HCT116 (cell line): ENCODE measurements around the gene TMTC1. TPM values are rescaled to one million over a fixed set of nuclear protein-coding genes. Genes with fewer than 3 reads are reported as not detected.

Experiments
- ATAC-seq: fragments of 200-7000 bp; cut with Tn5 transposase; 2 replicates; pipeline ENCODE4 v1.9.1; 2020; ENCODE audit warnings: mild to moderate bottlenecking, moderate library complexity
- BruUV-seq: library from RNA; stranded (reverse); fragments of 400-500 nt; replicated peaks from 2 replicates; lab custom pipeline; 2021; lab: Mats Ljungman, UMichigan
- CTCF ChIA-PET: fragments of 300-600 bp; sonication (Branson Sonifier 250); formaldehyde crosslinking; loops from one replicate; lab custom pipeline; 2021; ENCODE audit warnings: antibody characterized with exemption; lab: Charles Lee
- POLR2A ChIA-PET: fragments of 300-600, 350-600 bp; sonication (Branson Sonifier 250); formaldehyde crosslinking; loops from one replicate; lab custom pipeline; 2021; ENCODE audit warnings: antibody characterized with exemption; lab: Charles Lee
- RAD21 ChIA-PET, 2 experiments: fragments of 300-600 bp; sonication (Branson Sonifier 250); formaldehyde crosslinking; loops; one replicate each; lab custom pipeline; 2023; ENCODE audit warnings: low total read pairs in 2 of 2; ENCODE audit not compliant: uncharacterized antibody in 2 of 2, unreplicated experiment in 2 of 2, low non-redundant PET in 1 of 2; lab: Charles Lee
- DNase-seq: peaks from one replicate; pipeline ENCODE4 v3.0.0-alpha.2; 2010; ENCODE audit warnings: low read depth, low spot score
- H2AFZ ChIP-seq: fragments of 200-600 bp; shearing (Covaris generic), sonication (generic); 2 replicates; pipeline ENCODE4 v1.6.1; 2017; ENCODE audit warnings: low read depth, mixed run types, mixed read lengths, antibody characterized with exemption, low read length; ENCODE audit not compliant: poor library complexity, severe bottlenecking
- H3K27ac ChIP-seq: 2 replicates; pipeline ENCODE4 v1.5.1; 2012; ENCODE audit warnings: low read depth, low read length
- H3K27me3 ChIP-seq: fragments of 200-600 bp; sonication (generic); 2 replicates; pipeline ENCODE4 v1.6.1; 2016; ENCODE audit warnings: mixed run types, low read length, mixed read lengths; ENCODE audit not compliant: insufficient read depth
- H3K36me3 ChIP-seq, 2 experiments: fragments of 200-500 bp in 1 of 2; fragments of 200-600 bp in 1 of 2; sonication (Bioruptor generic) in 1 of 2; sonication (generic) in 1 of 2; 2 replicates each; pipeline versions ENCODE4 v1.5.1 to v1.6.1; 2014 to 2016; ENCODE audit warnings: low read length in 2 of 2, inconsistent platforms in 1 of 2, mixed read lengths in 1 of 2, mixed run types in 1 of 2; ENCODE audit not compliant: insufficient read depth in 2 of 2, control insufficient read depth in 1 of 2
- H3K4me1 ChIP-seq, 2 experiments: fragments of 200-600 bp in 1 of 2; sonication (generic) in 1 of 2; 2 replicates each; pipeline versions ENCODE4 v1.5.1 to v1.6.1; 2012 to 2017; ENCODE audit warnings: low read length in 2 of 2, inconsistent platforms in 1 of 2, mild to moderate bottlenecking in 1 of 2, mixed read lengths in 1 of 2, mixed run types in 1 of 2, moderate library complexity in 1 of 2; ENCODE audit not compliant: insufficient read depth in 2 of 2, control insufficient read depth in 1 of 2
- H3K4me2 ChIP-seq: fragments of 200-600 bp; sonication (generic); 2 replicates; pipeline ENCODE4 v1.6.1; 2017; ENCODE audit warnings: mixed run types, low read length, mixed read lengths
- H3K4me3 ChIP-seq, 2 experiments: fragments of 200-600 bp in 1 of 2; sonication (generic) in 1 of 2; replicated peaks in 1 of 2; 2 replicates each; pipeline ENCODE4 v1.5.1; 2011 to 2016; ENCODE audit warnings: low read length in 2 of 2, control low read depth in 1 of 2, low read depth in 1 of 2, mild to moderate bottlenecking in 1 of 2, mixed read lengths in 1 of 2, mixed run types in 1 of 2
- H3K79me2 ChIP-seq: fragments of 200-600 bp; sonication (generic); 2 replicates; pipeline ENCODE4 v1.6.1; 2017; ENCODE audit warnings: mild to moderate bottlenecking, mixed run types, low read length, moderate library complexity, mixed read lengths; ENCODE audit not compliant: insufficient read depth
- H3K9ac ChIP-seq: fragments of 200-600 bp; sonication (generic); 2 replicates; pipeline ENCODE4 v1.6.1; 2016; ENCODE audit warnings: low read length, mixed read lengths
- H3K9me2 ChIP-seq: fragments of 200-600 bp; sonication (generic), shearing (Covaris generic); 2 replicates; pipeline ENCODE4 v1.6.1; 2017; ENCODE audit warnings: mixed run types, mild to moderate bottlenecking, moderate library complexity; ENCODE audit not compliant: insufficient read depth
- H3K9me3 ChIP-seq, 2 experiments: fragments of 200-500 bp in 1 of 2; fragments of 200-600 bp in 1 of 2; sonication (Bioruptor generic) in 1 of 2; sonication (generic) in 1 of 2; 2 replicates each; pipeline ENCODE4 v1.6.1; 2014 to 2017; ENCODE audit warnings: low read length in 2 of 2, mixed read lengths in 2 of 2, inconsistent platforms in 1 of 2, low read depth in 1 of 2, mild to moderate bottlenecking in 1 of 2, mixed run types in 1 of 2, moderate library complexity in 1 of 2; ENCODE audit not compliant: control insufficient read depth in 1 of 2, insufficient read depth in 1 of 2
- H4K20me1 ChIP-seq: fragments of 200-600 bp; sonication (generic), shearing (Covaris generic); 2 replicates; pipeline ENCODE4 v1.6.1; 2017; ENCODE audit warnings: mixed run types, mild to moderate bottlenecking, moderate library complexity; ENCODE audit not compliant: insufficient read depth
- ELF1 ChIP-seq: IDR thresholded peaks from 2 replicates; pipeline ENCODE4 v1.6.1; 2012; ENCODE audit warnings: low read depth, borderline replicate concordance
- EZH2phosphoT487 ChIP-seq: fragments of 200-600 bp; IDR thresholded peaks from 2 replicates; pipeline ENCODE4 v1.6.1; 2018; ENCODE audit warnings: antibody characterized with exemption, borderline replicate concordance
- JUND ChIP-seq: IDR thresholded peaks from 2 replicates; pipeline ENCODE4 v1.6.1; 2012
- POLR2AphosphoS5 ChIP-seq: IDR thresholded peaks from 2 replicates; pipeline ENCODE4 v1.6.1; 2011; ENCODE audit warnings: mild to moderate bottlenecking, low read depth, low read length, moderate library complexity
- RAD21 ChIP-seq: IDR thresholded peaks from 2 replicates; pipeline ENCODE4 v1.6.1; 2012; ENCODE audit warnings: low read depth, mild to moderate bottlenecking
- SP1 ChIP-seq: IDR thresholded peaks from 2 replicates; pipeline ENCODE4 v1.6.1; 2012; ENCODE audit warnings: low read depth
- SRF ChIP-seq: IDR thresholded peaks from 2 replicates; pipeline ENCODE4 v1.6.1; 2012; ENCODE audit warnings: low read depth
- TCF7L2 ChIP-seq: IDR thresholded peaks from 2 replicates; pipeline ENCODE4 v1.7.0; 2011; ENCODE audit warnings: borderline replicate concordance, inconsistent platforms; ENCODE audit not compliant: insufficient read depth, insufficient read length; ENCODE audit errors: extremely low read depth
- YY1 ChIP-seq: IDR thresholded peaks from 2 replicates; pipeline ENCODE4 v1.6.1; 2011; ENCODE audit warnings: low read length, low read depth, moderate library complexity, mild to moderate bottlenecking; ENCODE audit not compliant: insufficient replicate concordance; ENCODE audit errors: extremely low read depth
- intact Hi-C: fragments of 100-400 bp; cut with micrococcal nuclease; formaldehyde crosslinking; loops from 2 replicates; pipeline ENCODE4 v1.10.0; 2022
- total RNA-seq: library from RNA; stranded (reverse); gene quantifications from one replicate; pipeline ENCODE4 v1.2.1, GENCODE V29; 2021; ENCODE audit not compliant: unreplicated experiment
- TF ChIP-seq, protein P1 (sequence below): IDR thresholded peaks from 2 replicates; pipeline ENCODE4 v1.6.1; 2011; ENCODE audit warnings: mild to moderate bottlenecking, low read length, moderate library complexity; ENCODE audit not compliant: insufficient replicate concordance; ENCODE audit errors: extremely low read depth
- TF ChIP-seq, protein P2 (sequence below): IDR thresholded peaks from 2 replicates; pipeline ENCODE4 v1.6.1; 2012
- TF ChIP-seq, protein P3 (sequence below): IDR thresholded peaks from 2 replicates; pipeline ENCODE4 v1.6.1; 2012; ENCODE audit warnings: low read depth
- TF ChIP-seq, protein P4 (sequence below): IDR thresholded peaks from 2 replicates; pipeline ENCODE4 v1.6.1; 2012
- TF ChIP-seq, protein P5 (sequence below), 3 experiments: fragments of 200-600 bp in 1 of 3; sonication (generic) in 1 of 3; IDR thresholded peaks in 2 of 3; conservative IDR thresholded peaks in 1 of 3; 2 replicates each; pipeline ENCODE4 v1.5.1; 2012 to 2017; ENCODE audit warnings: low read depth in 2 of 3, low read length in 2 of 3, antibody characterized with exemption in 1 of 3, borderline replicate concordance in 1 of 3, control low read depth in 1 of 3, mild to moderate bottlenecking in 1 of 3, mixed read lengths in 1 of 3, mixed run types in 1 of 3, moderate library complexity in 1 of 3; ENCODE audit not compliant: insufficient read depth in 1 of 3

TMTC1 gene
- total RNA-seq, 1 experiment from 2014 or later = 2.0 TPM

DNA sequence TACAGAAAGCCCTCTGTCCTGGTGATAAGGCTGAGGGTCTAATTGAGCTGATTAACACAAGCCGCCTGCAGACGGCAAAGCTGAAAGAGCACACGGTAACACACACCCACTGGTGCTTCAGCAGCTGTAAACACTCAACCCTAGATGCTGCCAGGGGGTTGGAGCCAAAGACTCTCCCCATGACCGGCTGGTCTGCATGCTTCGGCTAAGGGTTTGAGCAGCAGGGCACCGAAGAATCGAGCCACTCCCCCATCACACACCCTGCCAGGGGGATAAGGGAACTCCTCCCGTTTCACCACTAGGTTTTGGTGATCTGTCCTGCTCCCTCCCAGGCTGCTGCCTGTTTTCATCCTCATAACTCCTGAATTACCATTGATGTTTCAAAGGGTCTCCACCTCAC is 145.2 kb downstream of the TMTC1 start:
- Histone ChIP-seq H4K20me1 (no peaks in the 10 kb centered on the region), H3K9me3 (no peaks in the 10 kb centered on the region), H3K4me3 (no peak overlapping the region), H3K36me3 (no peaks in the 10 kb centered on the region), H3K27me3 (no peaks in the 10 kb centered on the region), H3K4me2 (no peak overlapping the region), H3K79me2 (no peaks in the 10 kb centered on the region), H3K9me2 (no peaks in the 10 kb centered on the region), H3K9ac (no peak overlapping the region), H2AFZ (no peak overlapping the region), H3K27ac (no peak overlapping the region), H3K4me1 (peaks cover 7 to 17% of the 10 kb centered on the region in 2 experiments; a peak in 3 of 4 replicates)
- RAD21 ChIA-PET = no interaction called here
- DNase-seq (no peak), ATAC-seq (no peak)
- POLR2A ChIA-PET = no interaction called here
- CTCF ChIA-PET = no interaction called here
- BruUV-seq = no TSS peak
- TF ChIP-seq, protein P1, sequence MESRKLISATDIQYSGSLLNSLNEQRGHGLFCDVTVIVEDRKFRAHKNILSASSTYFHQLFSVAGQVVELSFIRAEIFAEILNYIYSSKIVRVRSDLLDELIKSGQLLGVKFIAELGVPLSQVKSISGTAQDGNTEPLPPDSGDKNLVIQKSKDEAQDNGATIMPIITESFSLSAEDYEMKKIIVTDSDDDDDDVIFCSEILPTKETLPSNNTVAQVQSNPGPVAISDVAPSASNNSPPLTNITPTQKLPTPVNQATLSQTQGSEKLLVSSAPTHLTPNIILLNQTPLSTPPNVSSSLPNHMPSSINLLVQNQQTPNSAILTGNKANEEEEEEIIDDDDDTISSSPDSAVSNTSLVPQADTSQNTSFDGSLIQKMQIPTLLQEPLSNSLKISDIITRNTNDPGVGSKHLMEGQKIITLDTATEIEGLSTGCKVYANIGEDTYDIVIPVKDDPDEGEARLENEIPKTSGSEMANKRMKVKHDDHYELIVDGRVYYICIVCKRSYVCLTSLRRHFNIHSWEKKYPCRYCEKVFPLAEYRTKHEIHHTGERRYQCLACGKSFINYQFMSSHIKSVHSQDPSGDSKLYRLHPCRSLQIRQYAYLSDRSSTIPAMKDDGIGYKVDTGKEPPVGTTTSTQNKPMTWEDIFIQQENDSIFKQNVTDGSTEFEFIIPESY = no peak
- no peak for TF ChIP-seq ELF1
- TF ChIP-seq, protein P2, sequence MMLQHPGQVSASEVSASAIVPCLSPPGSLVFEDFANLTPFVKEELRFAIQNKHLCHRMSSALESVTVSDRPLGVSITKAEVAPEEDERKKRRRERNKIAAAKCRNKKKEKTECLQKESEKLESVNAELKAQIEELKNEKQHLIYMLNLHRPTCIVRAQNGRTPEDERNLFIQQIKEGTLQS = no peak
- TF ChIP-seq EZH2phosphoT487 = no peak
- TF ChIP-seq, protein P3, sequence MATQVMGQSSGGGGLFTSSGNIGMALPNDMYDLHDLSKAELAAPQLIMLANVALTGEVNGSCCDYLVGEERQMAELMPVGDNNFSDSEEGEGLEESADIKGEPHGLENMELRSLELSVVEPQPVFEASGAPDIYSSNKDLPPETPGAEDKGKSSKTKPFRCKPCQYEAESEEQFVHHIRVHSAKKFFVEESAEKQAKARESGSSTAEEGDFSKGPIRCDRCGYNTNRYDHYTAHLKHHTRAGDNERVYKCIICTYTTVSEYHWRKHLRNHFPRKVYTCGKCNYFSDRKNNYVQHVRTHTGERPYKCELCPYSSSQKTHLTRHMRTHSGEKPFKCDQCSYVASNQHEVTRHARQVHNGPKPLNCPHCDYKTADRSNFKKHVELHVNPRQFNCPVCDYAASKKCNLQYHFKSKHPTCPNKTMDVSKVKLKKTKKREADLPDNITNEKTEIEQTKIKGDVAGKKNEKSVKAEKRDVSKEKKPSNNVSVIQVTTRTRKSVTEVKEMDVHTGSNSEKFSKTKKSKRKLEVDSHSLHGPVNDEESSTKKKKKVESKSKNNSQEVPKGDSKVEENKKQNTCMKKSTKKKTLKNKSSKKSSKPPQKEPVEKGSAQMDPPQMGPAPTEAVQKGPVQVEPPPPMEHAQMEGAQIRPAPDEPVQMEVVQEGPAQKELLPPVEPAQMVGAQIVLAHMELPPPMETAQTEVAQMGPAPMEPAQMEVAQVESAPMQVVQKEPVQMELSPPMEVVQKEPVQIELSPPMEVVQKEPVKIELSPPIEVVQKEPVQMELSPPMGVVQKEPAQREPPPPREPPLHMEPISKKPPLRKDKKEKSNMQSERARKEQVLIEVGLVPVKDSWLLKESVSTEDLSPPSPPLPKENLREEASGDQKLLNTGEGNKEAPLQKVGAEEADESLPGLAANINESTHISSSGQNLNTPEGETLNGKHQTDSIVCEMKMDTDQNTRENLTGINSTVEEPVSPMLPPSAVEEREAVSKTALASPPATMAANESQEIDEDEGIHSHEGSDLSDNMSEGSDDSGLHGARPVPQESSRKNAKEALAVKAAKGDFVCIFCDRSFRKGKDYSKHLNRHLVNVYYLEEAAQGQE = no peak
- TF ChIP-seq SRF = no peak
- TF ChIP-seq RAD21 = no peak
- TF ChIP-seq TCF7L2 = no peak
- TF ChIP-seq, protein P4, sequence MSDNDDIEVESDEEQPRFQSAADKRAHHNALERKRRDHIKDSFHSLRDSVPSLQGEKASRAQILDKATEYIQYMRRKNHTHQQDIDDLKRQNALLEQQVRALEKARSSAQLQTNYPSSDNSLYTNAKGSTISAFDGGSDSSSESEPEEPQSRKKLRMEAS = no peak
- TF ChIP-seq, protein P5, sequence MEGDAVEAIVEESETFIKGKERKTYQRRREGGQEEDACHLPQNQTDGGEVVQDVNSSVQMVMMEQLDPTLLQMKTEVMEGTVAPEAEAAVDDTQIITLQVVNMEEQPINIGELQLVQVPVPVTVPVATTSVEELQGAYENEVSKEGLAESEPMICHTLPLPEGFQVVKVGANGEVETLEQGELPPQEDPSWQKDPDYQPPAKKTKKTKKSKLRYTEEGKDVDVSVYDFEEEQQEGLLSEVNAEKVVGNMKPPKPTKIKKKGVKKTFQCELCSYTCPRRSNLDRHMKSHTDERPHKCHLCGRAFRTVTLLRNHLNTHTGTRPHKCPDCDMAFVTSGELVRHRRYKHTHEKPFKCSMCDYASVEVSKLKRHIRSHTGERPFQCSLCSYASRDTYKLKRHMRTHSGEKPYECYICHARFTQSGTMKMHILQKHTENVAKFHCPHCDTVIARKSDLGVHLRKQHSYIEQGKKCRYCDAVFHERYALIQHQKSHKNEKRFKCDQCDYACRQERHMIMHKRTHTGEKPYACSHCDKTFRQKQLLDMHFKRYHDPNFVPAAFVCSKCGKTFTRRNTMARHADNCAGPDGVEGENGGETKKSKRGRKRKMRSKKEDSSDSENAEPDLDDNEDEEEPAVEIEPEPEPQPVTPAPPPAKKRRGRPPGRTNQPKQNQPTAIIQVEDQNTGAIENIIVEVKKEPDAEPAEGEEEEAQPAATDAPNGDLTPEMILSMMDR (IDR thresholded peaks at IDR 0.05 in 2 of 3, conservative IDR thresholded peaks at IDR 0.05 in 1 of 3; ENCODE audit: borderline replicate concordance in 1 of 3, insufficient read depth in 1 of 3, low read depth in 2 of 3, low read length in 2 of 3) = no peak
- TF ChIP-seq JUND = no peak
- no peak for TF ChIP-seq YY1
- TF ChIP-seq SP1 = no peak
- TF ChIP-seq POLR2AphosphoS5 = no peak
- intact Hi-C loops = no loop called here
